KOPT-K1 (cell line): ENCODE measurements around the gene ONECUT1.

Source experiments
- H3K27ac ChIP-seq: fragments of 200-600 bp; sonication (generic); 2 replicates; pipeline ENCODE4 v1.5.1; 2016; ENCODE audit warnings: antibody characterized with exemption, mild to moderate bottlenecking, low read depth, low read length; ENCODE audit not compliant: poor library complexity, severe bottlenecking
- H3K36me3 ChIP-seq: fragments of 200-600 bp; sonication (generic); 2 replicates; pipeline ENCODE4 v1.5.1; 2017; ENCODE audit warnings: antibody characterized with exemption, mild to moderate bottlenecking, low read length, moderate library complexity; ENCODE audit not compliant: insufficient read depth
- H3K9me3 ChIP-seq: fragments of 200-600 bp; sonication (generic); 2 replicates; pipeline ENCODE4 v1.5.1; 2017; ENCODE audit warnings: antibody characterized with exemption, low read length, mild to moderate bottlenecking; ENCODE audit not compliant: insufficient read depth, poor library complexity, severe bottlenecking

ONECUT1 gene

DNA sequence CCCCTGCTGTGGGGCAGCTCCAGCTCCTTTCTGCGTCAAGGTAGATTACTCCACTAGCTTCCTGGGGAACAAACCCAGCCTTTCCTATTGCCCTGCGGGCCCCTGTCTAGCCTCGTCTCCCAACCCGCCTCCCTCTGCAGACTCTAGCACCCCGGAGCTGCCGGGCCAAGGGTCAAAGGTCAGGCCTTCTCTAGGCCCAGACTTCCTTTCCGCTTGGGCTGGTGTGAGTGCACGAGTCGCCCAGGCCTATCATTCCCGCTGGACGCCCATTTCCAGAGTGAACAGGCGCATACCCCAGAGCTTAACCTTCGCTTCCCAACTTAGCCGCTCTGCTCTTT lies 11.6 kb upstream of the ONECUT1 start:
- Histone ChIP-seq H3K27ac (no peak overlapping the region), H3K36me3 (no peaks in the 10 kb centered on the region), H3K9me3 (no peaks in the 10 kb centered on the region)

DNA sequence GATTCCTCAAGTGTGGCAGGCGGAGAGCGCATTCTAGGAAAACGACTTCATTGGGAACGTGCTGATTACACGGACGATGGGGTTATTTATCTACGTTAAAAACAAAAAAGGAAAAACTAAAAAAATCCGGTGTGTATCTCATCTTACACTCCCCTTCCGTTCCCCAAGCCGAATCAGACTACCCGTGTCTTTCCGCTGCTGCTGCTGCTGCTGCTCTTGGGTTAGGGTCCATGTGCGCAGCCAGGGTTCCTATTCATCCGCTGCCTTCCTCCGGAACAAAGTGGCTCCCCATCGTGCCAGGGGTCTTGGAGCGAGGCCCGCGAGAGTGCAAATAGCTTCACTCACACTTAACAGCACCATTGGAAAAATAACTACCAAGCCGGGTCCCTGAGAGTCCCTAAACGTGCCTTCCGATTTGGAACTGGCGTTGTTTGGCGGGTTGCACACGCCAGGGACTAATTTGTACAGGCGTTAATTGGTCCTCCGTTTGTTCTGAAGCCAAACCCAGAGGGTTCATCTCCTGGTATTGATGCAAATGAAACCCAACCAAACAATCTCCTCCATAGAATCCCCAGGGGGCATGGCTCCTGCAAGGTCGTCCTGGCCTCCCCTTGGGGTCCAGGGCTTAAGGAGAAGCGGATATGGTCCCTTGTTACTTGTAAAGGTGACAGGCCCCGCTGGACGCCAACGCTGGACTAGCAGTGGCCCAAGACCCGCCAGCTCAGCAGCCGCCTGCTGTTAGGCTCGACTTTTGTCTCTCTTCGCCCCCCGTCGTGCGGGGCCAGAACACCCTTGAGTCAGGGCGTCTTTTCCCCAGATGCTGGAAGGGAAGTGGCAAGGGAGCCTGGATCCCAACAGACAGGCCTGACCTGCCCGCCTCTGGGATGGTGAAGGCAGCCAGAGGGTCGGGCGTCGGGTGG lies 11.0 kb upstream of the ONECUT1 start:
- Histone ChIP-seq H3K27ac (no peak overlapping the region), H3K36me3 (no peaks in the 10 kb centered on the region), H3K9me3 (no peaks in the 10 kb centered on the region)

DNA sequence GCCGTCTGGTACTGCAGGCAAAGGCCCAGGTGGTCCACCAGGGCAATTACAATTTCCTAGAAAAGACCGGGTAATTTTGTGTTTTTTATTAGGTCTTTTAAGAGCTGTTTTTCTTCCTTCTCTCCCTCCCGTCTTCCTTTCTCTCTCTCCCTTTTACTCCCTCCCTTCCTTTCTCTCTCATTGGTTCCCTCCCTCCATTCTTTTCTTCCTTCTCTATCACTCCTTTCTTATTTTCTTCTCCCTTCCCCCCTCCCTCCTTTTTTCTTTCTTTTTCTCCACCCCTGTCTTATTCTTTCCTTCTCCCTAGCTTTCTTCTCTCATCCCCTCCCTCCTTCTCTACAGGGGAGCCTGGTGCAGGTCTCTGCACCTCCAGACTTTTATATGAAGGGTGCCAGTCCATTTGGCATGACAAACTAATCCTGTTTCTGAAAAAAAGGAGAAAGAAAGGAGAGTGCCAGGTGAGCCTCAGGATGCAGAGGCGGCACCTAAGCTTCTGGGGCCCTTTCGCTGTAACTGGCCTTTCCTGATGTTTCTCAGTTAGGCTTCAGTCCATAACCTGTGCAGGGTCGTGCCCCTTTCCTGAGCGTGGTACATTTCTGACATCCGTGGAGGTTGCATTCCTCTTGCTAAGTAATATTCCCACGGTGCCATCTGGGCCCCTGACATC lies 9.1 kb upstream of the ONECUT1 start:
- no peak overlapping the region for H3K27ac ChIP-seq
- H3K36me3 ChIP-seq: no peaks in the 10 kb centered on the region
- H3K9me3 ChIP-seq: no peaks in the 10 kb centered on the region

DNA sequence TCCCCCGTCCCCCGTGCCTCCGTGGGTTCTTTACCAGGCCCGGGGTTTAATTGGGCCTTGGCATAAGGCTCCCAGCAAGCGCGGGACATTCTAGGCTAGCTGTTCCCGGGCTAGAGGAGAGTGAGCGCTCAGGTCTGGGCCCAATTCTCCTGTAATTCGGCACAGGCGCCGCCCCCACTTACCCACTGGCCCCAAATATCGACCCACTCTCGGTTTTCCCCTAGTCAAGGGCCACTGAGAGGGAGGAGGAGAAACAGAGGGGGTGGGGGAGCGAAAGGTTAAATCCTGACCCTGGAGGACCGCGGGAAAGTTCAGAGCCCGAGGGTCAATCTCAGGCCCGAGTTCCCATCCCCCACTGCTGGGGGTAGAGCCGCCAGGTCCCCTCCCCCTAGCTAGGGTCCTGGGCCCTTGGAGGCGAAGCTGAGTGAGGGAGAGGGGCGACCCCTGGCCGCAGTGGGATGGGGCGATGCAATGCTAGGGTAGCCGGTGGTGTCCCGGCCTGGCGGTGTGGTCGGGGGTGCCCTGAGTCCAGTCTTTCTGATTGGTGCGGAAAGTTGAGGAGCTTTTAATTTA lies 8.5 kb upstream of the ONECUT1 start:
- no peaks in the 10 kb centered on the region for H3K36me3 ChIP-seq
- no peak overlapping the region for H3K27ac ChIP-seq
- H3K9me3 ChIP-seq: no peaks in the 10 kb centered on the region

DNA sequence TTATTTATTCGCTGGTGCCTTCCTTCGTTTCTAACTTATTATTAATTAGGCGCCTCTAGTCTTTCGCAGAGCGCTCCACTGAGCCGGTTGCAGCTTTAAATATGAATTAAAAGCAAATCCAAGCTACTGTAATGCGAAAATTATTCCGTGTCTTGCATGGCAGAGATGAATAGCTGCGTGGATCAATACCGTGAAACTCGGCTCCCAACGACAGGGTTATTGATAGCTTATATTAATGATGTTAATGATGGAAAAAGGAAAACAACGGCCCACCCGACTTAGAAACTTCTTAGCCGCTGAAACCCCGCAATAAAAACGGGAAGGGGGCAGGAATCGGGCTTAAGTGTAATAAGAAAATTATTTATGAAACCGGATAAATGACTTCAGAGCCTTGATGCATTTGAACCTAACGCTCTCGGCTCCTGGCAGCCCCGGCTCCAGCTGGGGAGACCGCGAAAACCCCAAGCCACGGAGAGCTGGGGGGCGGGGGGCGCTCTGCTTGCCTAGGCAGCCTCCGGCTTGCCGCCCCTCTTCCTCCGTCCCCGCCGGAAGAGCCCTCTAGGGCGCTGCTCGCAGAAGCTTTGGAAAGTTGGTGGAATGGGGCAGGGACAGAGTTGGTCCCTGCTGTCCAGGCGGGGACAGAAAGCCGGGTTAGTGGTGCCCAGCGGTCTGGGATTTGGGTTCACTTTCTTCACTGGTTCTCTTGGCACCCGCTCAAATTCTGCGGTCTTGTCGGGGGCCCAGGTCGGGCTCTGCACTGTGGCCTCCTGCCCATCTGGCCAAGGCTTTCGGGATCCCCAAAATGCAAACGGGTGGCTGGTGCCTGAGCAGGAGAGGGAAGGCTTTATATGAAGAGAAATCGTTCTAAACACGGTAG lies 7.7 kb upstream of the ONECUT1 start:
- no peaks in the 10 kb centered on the region for H3K9me3 ChIP-seq
- no peak overlapping the region for H3K27ac ChIP-seq
- no peaks in the 10 kb centered on the region for H3K36me3 ChIP-seq

DNA sequence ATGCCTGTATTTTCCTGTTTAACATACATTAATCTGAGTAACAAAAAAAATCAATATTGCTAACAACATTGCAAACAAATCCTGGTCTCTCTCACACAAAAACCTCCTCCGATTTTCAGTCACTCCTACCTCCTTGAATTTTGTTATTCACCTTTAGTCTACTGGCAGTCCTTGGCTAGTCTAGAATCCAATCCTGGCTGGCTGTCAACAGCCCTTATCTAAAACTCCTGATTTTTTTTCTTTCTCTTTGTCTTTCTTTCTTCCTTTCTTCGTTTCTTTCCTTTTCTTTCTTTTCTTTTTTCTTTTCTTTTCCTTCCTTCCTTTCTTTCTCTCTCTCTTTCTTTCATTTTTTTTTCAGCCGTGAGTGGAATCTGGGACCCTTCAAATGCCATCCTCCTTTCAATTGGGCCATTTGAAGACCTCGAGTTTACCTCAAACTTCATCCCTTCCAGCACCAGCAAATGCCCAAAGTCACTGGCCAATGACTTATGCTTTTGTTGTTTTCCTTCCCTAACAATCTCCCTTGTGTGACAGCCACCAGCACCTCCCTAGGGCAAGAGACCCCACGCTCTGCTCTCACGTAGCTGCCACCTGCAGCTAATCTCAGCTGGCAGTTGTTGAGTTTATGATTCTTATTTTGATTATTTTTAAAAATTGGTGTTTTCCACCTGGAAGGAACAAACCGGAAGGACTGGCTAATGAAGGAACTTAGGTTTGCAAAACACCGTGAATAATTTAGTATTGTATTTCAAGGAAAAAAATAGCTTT lies 6.8 kb upstream of the ONECUT1 start:
- Histone ChIP-seq H3K36me3 (no peaks in the 10 kb centered on the region), H3K27ac (no peak overlapping the region), H3K9me3 (no peaks in the 10 kb centered on the region)

DNA sequence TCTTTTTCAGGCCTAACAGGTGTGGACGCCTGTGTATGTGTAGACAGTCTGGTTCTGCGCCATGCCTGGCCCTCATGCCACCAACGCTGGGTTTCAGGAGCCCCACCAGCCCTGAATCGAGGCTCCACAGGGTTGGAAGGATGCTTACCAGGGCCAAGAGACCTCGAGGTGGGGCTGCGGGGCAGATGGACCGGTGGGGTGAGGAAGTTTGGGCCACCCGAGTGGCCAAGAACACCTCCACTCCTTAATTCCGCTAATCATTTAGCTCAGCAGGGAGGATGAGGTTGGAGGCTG lies 6.0 kb upstream of the ONECUT1 start:
- H3K9me3 ChIP-seq: no peaks in the 10 kb centered on the region
- no peak overlapping the region for H3K27ac ChIP-seq
- H3K36me3 ChIP-seq: no peaks in the 10 kb centered on the region

DNA sequence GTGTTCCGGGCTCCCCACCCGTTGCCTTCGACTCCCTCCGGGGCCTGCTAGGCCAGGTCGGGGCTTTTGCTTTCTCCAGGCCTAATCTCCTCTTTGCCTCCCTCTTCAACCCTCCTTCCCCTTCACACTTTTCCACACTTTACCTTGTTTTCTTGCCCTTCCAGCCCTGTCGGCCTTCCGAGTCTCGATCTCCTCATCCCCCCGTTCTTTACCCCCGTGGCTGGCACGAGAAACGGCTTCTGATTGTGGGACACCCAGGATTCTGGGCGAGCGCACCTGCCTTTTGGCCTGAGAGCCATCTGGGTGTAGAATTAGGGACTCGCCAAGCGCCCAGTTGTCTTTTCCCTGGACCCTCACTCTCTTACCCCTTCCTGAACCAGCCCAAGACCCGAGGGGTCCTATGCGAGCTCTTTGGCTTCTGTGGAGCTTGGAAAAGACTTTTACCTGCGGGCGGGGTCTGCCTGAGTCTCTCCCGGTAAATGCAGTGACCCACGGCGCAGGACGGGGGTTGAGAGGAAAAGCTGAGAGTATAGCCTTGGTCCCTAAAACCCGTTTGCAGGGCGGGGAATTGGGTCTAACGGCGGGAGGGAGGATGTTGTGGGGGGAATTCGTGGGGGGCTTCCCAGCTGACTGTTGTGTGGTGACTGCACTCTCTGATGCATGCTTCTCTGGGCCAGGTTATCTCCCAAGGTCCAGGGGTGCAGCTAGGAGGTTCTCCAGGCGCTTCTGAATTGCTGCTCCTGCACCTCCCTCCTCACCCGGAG lies 5.5 kb upstream of the ONECUT1 start:
- Histone ChIP-seq H3K27ac (no peak overlapping the region), H3K36me3 (no peaks in the 10 kb centered on the region), H3K9me3 (no peaks in the 10 kb centered on the region)

DNA sequence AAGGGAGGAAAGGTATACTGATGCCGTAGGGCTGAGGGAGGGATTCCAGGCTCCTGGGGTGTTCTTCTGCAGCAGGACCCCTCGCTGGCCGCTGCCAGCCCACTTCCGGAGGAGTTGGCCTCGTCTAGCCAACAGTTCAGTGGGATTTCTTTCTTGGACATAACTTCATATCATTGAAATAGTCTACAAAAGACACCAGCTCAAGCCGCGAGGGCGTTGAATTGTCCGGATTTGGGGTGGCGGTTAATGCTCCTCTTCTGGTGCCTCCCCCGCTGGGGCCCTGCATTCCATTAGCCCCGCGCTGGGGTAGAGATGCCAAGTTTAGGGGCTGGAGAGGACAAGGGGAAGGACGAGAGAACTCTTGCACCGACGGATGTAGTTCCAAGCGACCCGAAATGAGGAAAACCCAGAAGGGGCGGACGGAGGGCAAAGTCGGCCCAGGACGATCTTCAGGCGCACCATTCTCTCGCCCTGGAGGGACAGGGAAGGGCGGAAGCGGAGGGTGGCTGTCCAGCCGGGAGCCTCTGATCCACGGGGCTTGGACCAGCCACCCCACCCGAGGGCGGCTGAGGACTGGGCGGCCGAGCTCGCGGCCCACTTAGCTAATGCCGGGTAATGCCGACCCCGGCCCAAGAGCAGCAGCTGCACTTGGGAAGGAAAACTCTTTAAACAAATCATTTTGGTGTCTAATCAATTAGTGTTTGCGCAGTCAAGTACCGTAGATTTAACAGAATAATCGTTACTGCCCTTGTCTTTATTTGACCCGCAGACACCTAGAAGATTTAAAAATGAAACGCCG lies 4.7 kb upstream of the ONECUT1 start:
- no peaks in the 10 kb centered on the region for H3K36me3 ChIP-seq
- no peak overlapping the region for H3K27ac ChIP-seq
- no peaks in the 10 kb centered on the region for H3K9me3 ChIP-seq

DNA sequence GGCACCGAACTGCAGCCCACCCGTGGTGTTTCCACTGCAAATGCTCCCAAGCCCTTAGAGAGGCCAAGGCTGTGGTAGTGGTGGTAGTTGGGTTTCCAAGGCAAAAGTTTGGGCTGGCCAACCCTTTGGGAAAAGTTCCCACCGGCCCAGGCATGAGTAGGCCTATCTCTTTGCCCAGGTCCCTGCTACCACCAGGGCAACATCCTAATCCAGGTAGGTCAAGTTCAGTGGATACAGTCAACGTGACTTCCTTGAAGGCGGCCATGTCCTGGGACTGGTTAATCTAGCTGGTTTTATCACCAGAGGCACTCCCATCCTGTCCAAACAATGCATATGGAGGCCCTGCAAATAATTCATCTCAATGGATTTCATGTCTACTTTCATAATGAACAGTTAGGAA lies 1.6 kb upstream of the ONECUT1 start:
- Histone ChIP-seq H3K36me3 (no peaks in the 10 kb centered on the region), H3K27ac (no peak overlapping the region), H3K9me3 (peaks cover 16% of the 10 kb centered on the region)

DNA sequence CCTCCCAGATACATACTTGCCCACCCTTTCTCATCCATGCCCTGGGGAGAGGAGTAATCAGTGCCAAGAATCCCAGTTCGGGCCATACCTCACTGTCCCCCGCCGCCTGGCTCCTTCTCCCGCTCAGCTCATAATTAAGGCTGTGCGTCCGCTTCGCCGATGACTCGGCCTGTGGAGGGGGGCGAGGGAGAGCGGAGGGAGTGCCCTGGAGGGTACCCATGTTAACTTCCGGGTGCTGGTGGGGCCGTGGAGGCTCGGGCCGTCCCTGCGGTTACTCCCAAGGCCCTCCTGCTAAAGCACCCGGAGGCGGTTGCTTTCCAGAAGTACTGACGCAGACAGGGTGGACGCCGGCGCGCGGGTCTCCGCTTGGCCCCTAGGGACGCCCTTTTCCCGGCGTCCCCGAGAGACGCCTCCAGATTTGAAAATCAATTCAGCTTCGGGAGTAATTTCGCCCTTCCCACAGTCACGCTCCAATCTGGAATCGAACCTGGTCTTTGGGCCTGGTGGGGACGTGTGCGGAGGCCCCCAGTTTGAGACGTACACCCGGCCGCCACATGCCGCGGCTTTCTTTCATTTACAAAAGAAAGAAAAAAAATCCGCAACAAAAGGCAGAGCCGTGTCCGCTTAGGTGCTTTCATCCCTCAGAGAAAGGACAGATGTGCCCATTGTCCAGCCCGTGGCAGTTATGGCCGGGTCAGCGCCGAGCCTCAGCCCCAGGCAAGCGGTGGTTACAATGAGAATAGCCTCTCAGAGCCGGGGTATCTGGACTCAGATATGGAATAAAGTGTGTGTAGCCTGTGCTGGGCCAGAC lies 1.0 kb upstream of the ONECUT1 start:
- Histone ChIP-seq H3K27ac (no peak overlapping the region), H3K9me3 (peaks cover 16% of the 10 kb centered on the region), H3K36me3 (no peaks in the 10 kb centered on the region)

DNA sequence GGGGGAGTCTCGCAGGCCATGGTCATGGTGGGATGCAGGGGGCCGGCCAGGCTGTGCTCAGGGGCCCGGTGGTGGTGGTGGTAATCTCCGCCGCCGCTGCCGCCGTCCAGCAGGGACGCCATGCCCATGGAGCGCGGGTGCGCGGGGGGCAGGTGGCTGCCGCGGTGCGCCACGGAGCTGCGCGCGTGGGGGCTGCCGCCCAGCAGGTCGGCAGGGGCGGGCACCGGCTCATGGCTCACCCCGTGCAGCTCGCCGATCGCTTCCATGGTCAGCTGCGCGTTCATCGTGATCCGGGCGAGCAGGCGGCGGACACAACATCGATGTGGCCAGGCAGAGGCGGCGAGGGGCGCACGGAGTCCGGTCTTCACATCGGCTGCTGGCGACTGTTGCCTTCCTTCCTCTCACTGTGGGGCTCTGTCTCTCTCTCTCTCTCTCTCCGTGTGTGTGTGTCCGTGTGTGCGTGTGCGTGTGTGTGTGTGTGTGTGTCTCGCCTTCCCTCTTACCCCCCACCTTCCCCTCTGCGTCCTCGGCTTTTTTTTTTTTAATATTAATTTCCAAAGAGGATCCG lies 451 bp downstream of the ONECUT1 start:
- no peak overlapping the region for H3K27ac ChIP-seq
- H3K9me3 ChIP-seq: peaks cover 16% of the 10 kb centered on the region
- no peaks in the 10 kb centered on the region for H3K36me3 ChIP-seq
